GM21786 (cell line): ENCODE data around the gene TMEM18.
"Not testable (repeated sequence)": the region's sequence is repeated elsewhere in the genome, so short reads cannot be mapped to it uniquely, and the experiment has no call there.

Source experiments
- ATAC-seq: cut with Tn5 transposase; IDR thresholded peaks from one replicate; pipeline ENCODE4 v1.9.1; 2021; ENCODE audit not compliant: unreplicated experiment

Gene TMEM18

GRCh38 chr2:694174-694573 lies 17.0 kb upstream of the TMEM18 start:
- ATAC-seq, result no peak

- ATAC-seq, result no peak
These were observed 16.4 kb upstream of the TMEM18 start for GRCh38 chr2:693606-694005.

GRCh38 chr2:692767-693166 lies 15.6 kb upstream of the TMEM18 start:
- no peak for ATAC-seq

GRCh38 chr2:691821-692761 lies 14.9 kb upstream of the TMEM18 start:
- ATAC-seq, result no peak

- no peak for ATAC-seq
These were observed 13.6 kb upstream of the TMEM18 start for GRCh38 chr2:690799-691198.

- ATAC-seq, result no peak
These were observed 12.8 kb upstream of the TMEM18 start for GRCh38 chr2:689877-690510.

- no peak for ATAC-seq
These were observed 12.0 kb upstream of the TMEM18 start for GRCh38 chr2:689237-689636.

- ATAC-seq, result no peak
These were observed 11.4 kb upstream of the TMEM18 start for GRCh38 chr2:688504-689076.

GRCh38 chr2:685421-685820 lies 8.2 kb upstream of the TMEM18 start:
- ATAC-seq, result no peak

GRCh38 chr2:684913-685312 lies 7.7 kb upstream of the TMEM18 start:
- not testable (repeated sequence) for ATAC-seq

- no peak for ATAC-seq
These were observed 5.0 kb upstream of the TMEM18 start for GRCh38 chr2:682226-682625.

- ATAC-seq, result no peak
These were observed 4.1 kb upstream of the TMEM18 start for GRCh38 chr2:681312-681711.

- ATAC-seq, result no peak
These were observed 3.3 kb upstream of the TMEM18 start for GRCh38 chr2:680496-680895.

GRCh38 chr2:678964-679363 lies 1.8 kb upstream of the TMEM18 start:
- ATAC-seq, result no peak

GRCh38 chr2:677959-678550 lies 849 bp upstream of the TMEM18 start:
- ATAC-seq, result no peak

- peak; percentile 78 for ATAC-seq
These were observed 555 bp downstream of the TMEM18 start for GRCh38 chr2:676647-677055.

- ATAC-seq, result peak; percentile 30
These were observed 1.1 kb downstream of the TMEM18 start for GRCh38 chr2:675982-676646.

GRCh38 chr2:675460-675859 lies 1.7 kb downstream of the TMEM18 start:
- ATAC-seq, result no peak

GRCh38 chr2:675051-675450 lies 2.2 kb downstream of the TMEM18 start:
- ATAC-seq, result no peak

- no peak for ATAC-seq
These were observed 2.8 kb downstream of the TMEM18 start for GRCh38 chr2:674321-674985.
